Pancreas (tissue), 10 donors: Measurements from ENCODE around the gene GPHN. TPM values are rescaled to one million over a fixed set of nuclear protein-coding genes. Genes with fewer than 3 reads are reported as not detected.

Source experiments
- ATAC-seq, 4 donors: fragments of 200-7000 bp; cut with Tn5 transposase; one replicate each; pipeline versions ENCODE4 v1.8.0 to v1.9.1; 2020; ENCODE audit warnings: mild to moderate bottlenecking in 4 of 4, moderate library complexity in 4 of 4
- DNase-seq, 6 donors: peaks; one replicate each; pipeline ENCODE4 v3.0.0-alpha.2; 2020
- FAIRE-seq: peaks from 2 replicates; lab custom pipeline; 2012; peaks lifted over from hg19 to GRCh38; lab: Jason Lieb, UNC
- H3K27ac ChIP-seq, 4 donors: fragments of 200-600 bp; sonication (generic); 1 replicate in 3 of 4; 2 replicates in 1 of 4; pipeline versions ENCODE4 v1.5.0 to v1.8.0; 2020
- H3K27me3 ChIP-seq, 4 donors: fragments of 200-600 bp; one replicate each; pipeline ENCODE4 v1.8.0; 2021
- H3K36me3 ChIP-seq, 3 donors: fragments of 200-600 bp; sonication (generic) in 1 of 3; one replicate each; pipeline versions ENCODE4 v1.5.0 to v1.8.0; 2020 to 2021
- H3K4me1 ChIP-seq, 3 donors: fragments of 200-600 bp; one replicate each; pipeline ENCODE4 v1.8.0; 2021
- H3K4me3 ChIP-seq, 4 donors: fragments of 200-600 bp; sonication (generic) in 2 of 4; one replicate each; pipeline versions ENCODE4 v1.5.0 to v1.8.0; 2020 to 2021
- H3K9me3 ChIP-seq, 4 donors: fragments of 200-600 bp; one replicate each; pipeline ENCODE4 v1.8.0; 2021
- WGBS, 2 donors: extraction: QIAGEN DNeasy Blood & Tissue Kit; methylation state at CpG; one replicate each; pipeline ENCODE4 v1.1.7; 2013; 5-methylcytosine and 5-hydroxymethylcytosine counted together
- intact Hi-C, 3 donors: fragments of 100-400 bp; cut with DNase I; formaldehyde crosslinking; loops; one replicate each; pipeline versions ENCODE4 v1.11.1 to v1.14.2; 2022
- polyA plus RNA-seq, 2 donors: library from polyadenylated mRNA; stranded (reverse); fragments of 200-250 nt; gene quantifications; one replicate each; pipeline ENCODE4 v1.2.3, GENCODE V29; 2013
- total RNA-seq, 6 donors: library from RNA; stranded (reverse); fragmentation: NEBNext Ultra II Directional in 4 of 6; extraction: Animal tissue kit (Norgen Biotek cat#: 25700) in 4 of 6; gene quantifications; one replicate each; pipeline versions ENCODE4 v1.2.1 to v1.2.4, GENCODE V29; 2021 to 2023
- TF ChIP-seq, protein P1 (sequence below), 4 donors: fragments of 200-600 bp; sonication (generic) in 3 of 4; IDR thresholded peaks; one replicate each; pipeline versions ENCODE4 v1.5.0 to v1.8.0; 2021; ENCODE audit warnings: antibody characterized with exemption in 4 of 4
- donor health status: healthy with polysubstance abuse.
- donor health status: DM: no; HTN: no; CAD: no; lungs with moderate emphysema.
- donor health status: DM: no; HTN: no; CAD: no.
- donor health status: control.
- donor health status: control.
- donor health status: Bipolar disorder and iron deficiency.
- donor health status: DM: yes; HTN: yes; CAD: no.
- donor health status: DM: no; HTN: no; CAD: no.
- donor health status: DM: no; HTN: no; CAD: no.
- donor health status: DM: yes; HTN: yes; CAD: no.

The GPHN gene
- total and polyA plus RNA-seq, 8 donors: 20.3 to 47.6 (median 24.4) TPM

GRCh38 chr14:67162385-67162784 lies 654.4 kb downstream of the GPHN start:
- no peak for FAIRE-seq
- H3K27me3 ChIP-seq: no peaks in the 10 kb centered on the region
- no peak overlapping the region for H3K27ac ChIP-seq
- no peak for ATAC-seq
- intact Hi-C loops: loop anchor here in 1 of 3 donors (10.0 kb wide), 1 partner anchor 122 kb away; no protein-coding TSS in a partner anchor
- H3K4me3 ChIP-seq: no peak overlapping the region
- TF ChIP-seq, protein P1, sequence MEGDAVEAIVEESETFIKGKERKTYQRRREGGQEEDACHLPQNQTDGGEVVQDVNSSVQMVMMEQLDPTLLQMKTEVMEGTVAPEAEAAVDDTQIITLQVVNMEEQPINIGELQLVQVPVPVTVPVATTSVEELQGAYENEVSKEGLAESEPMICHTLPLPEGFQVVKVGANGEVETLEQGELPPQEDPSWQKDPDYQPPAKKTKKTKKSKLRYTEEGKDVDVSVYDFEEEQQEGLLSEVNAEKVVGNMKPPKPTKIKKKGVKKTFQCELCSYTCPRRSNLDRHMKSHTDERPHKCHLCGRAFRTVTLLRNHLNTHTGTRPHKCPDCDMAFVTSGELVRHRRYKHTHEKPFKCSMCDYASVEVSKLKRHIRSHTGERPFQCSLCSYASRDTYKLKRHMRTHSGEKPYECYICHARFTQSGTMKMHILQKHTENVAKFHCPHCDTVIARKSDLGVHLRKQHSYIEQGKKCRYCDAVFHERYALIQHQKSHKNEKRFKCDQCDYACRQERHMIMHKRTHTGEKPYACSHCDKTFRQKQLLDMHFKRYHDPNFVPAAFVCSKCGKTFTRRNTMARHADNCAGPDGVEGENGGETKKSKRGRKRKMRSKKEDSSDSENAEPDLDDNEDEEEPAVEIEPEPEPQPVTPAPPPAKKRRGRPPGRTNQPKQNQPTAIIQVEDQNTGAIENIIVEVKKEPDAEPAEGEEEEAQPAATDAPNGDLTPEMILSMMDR (IDR thresholded peaks at IDR 0.05): no peak
- no peaks in the 10 kb centered on the region for H3K9me3 ChIP-seq
- H3K4me1 ChIP-seq: no peaks in the 10 kb centered on the region
- DNase-seq: no peak
- no peaks in the 10 kb centered on the region for H3K36me3 ChIP-seq
- WGBS, 2 donors: 77 to 81% methylated on average over 4 of the region's 4 CpGs

- H3K36me3 ChIP-seq: no peaks in the 10 kb centered on the region
- no peaks in the 10 kb centered on the region for H3K4me1 ChIP-seq
- no peaks in the 10 kb centered on the region for H3K9me3 ChIP-seq
- ATAC-seq (peak; percentile 55 to 72 (median 70)), FAIRE-seq (peak; percentile 94), DNase-seq (peak in 1 of 6 donors; percentile 33)
- no peaks in the 10 kb centered on the region for H3K27me3 ChIP-seq
- H3K27ac ChIP-seq: no peak overlapping the region
- TF ChIP-seq, protein P1 (IDR thresholded peaks at IDR 0.05): peak; percentile 32 to 41 (median 36)
- 83 to 86% methylated on average over 5 of the region's 5 CpGs for WGBS, 2 donors
- no peak overlapping the region for H3K4me3 ChIP-seq
- intact Hi-C loops: loop anchor here in 2 of 3 donors (5.0 to 10.0 kb wide), 2 partner anchors 118 to 121 kb away; no protein-coding TSS in a partner anchor
Measured at GRCh38 chr14:67166450-67166853, 658.5 kb downstream of the GPHN start.

DNA sequence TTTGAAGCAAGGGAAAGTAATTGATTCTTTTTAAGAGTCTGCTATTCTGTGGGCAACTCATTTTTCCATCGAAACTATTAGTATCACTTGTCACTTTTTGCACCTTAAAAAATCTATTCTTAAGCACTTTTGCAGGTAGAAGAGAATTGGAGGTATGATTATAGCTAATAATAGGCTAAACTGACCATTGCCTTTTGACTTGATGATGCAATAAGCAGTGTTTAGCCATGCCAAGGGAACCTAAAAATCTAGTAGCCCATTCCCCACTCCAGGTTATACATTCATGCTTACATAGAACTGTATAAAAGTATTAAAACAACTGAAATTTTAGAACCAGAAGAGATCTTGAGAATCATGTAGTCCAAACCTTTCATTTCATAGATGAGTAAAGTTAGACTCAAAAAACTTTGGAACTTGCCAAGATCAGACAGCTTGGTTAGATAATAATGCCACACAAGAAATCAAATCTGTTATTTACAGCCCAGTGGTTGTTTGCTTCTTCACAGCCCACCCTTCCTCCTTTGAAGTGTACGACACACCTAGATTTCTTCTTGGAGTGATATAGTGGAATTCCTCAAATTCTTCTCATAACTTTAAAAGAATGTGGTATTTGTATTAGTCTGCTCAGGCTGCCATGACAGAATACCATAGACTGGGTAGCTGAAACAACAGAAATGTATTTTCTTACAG lies 659.6 kb downstream of the GPHN start:
- H3K27me3 ChIP-seq: no peaks in the 10 kb centered on the region
- intact Hi-C loops: loop anchor here in 2 of 3 donors (5.0 to 10.0 kb wide), 2 partner anchors 117 to 120 kb away; no protein-coding TSS in a partner anchor
- no peaks in the 10 kb centered on the region for H3K4me1 ChIP-seq
- FAIRE-seq: no peak
- H3K36me3 ChIP-seq: no peaks in the 10 kb centered on the region
- no peak for DNase-seq
- no peaks in the 10 kb centered on the region for H3K9me3 ChIP-seq
- no peak overlapping the region for H3K27ac ChIP-seq
- H3K4me3 ChIP-seq: no peak overlapping the region
- 68 to 81% methylated on average over 2 of the region's 2 CpGs for WGBS, 2 donors
- no peak for ATAC-seq
- TF ChIP-seq, protein P1 (IDR thresholded peaks at IDR 0.05): no peak

DNA sequence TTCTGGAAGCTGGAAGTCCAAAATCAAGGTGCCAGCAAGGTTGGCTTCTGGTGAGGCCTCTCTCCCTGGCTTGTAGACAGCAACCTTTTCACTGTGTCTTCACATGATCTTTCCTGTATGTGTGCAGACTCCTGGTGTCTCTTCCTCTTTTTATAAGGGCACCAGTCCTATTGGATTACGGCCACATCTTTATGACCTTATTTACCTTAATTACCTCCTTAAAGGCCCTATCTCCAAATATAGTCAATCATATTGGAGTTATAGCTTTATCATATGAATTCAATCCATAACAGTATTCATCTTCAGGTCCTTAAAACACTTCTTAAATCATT lies 660.1 kb downstream of the GPHN start:
- Histone ChIP-seq H3K27me3 (no peaks in the 10 kb centered on the region), H3K36me3 (no peaks in the 10 kb centered on the region), H3K4me3 (no peak overlapping the region), H3K9me3 (no peaks in the 10 kb centered on the region), H3K27ac (no peak overlapping the region), H3K4me1 (no peaks in the 10 kb centered on the region)
- FAIRE-seq (no peak), DNase-seq (no peak), ATAC-seq (no peak)
- 94 to 100% methylated on average over 1 of the region's 1 CpG for WGBS, 2 donors
- intact Hi-C loops: loop anchor here in 2 of 3 donors (5.0 to 10.0 kb wide), 2 partner anchors 117 to 119 kb away; no protein-coding TSS in a partner anchor
- TF ChIP-seq, protein P1 (IDR thresholded peaks at IDR 0.05): no peak

DNA sequence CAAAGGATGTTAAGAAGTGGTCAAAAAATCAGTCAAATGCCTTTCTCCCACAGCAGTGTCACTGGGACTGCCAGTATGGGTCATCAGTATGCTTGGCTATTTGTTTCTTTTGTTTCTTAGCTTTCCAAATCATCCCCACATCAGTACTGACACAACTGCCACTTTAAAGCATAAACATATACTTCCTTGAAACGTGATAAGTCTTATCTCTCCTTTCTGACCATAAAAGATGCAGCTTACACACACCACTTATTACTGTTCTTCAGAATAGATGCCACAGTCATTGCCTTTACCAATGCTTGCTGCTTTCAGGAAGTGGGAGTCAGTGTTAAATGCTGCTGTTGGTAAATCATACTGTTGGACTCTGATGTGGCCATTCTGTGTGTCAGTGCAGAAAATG lies 662.7 kb downstream of the GPHN start:
- intact Hi-C loops: no loop called here
- no peak for DNase-seq
- Histone ChIP-seq H3K27me3 (no peaks in the 10 kb centered on the region), H3K27ac (no peak overlapping the region), H3K36me3 (no peaks in the 10 kb centered on the region), H3K4me1 (no peaks in the 10 kb centered on the region), H3K4me3 (no peak overlapping the region), H3K9me3 (no peaks in the 10 kb centered on the region)
- no peak for FAIRE-seq
- 28 to 45% methylated on average over 1 of the region's 1 CpG for WGBS, 2 donors
- TF ChIP-seq, protein P1 (IDR thresholded peaks at IDR 0.05): no peak
- ATAC-seq: no peak
